Femur (tissue), 1 donor: ENCODE results near the gene MYO9A.
"Not testable (repeated sequence)": the region's sequence is repeated elsewhere in the genome, so short reads cannot be mapped to it uniquely, and the experiment has no call there.

Source experiments
- DNase-seq: peaks from one replicate; pipeline ENCODE4 v3.0.0-alpha.2; 2017

Gene MYO9A

GRCh38 chr15:72086920-72087648, 30.9 kb downstream of the MYO9A start:
- no peak for DNase-seq

GRCh38 chr15:72086010-72086697, 31.8 kb downstream of the MYO9A start:
- DNase-seq: no peak

GRCh38 chr15:72082176-72082575, 35.8 kb downstream of the MYO9A start:
- no peak for DNase-seq

- no peak for DNase-seq
These were observed 39.1 kb downstream of the MYO9A start for GRCh38 chr15:72078887-72079286.

- DNase-seq: no peak
These were observed 40.0 kb downstream of the MYO9A start for GRCh38 chr15:72077950-72078349.

- DNase-seq: no peak
These were observed 43.5 kb downstream of the MYO9A start for GRCh38 chr15:72074335-72075060.

- not testable (repeated sequence) for DNase-seq
These were observed 46.5 kb downstream of the MYO9A start for GRCh38 chr15:72071448-72071825.

- no peak for DNase-seq
These were observed 47.0 kb downstream of the MYO9A start for GRCh38 chr15:72070817-72071447.

- no peak for DNase-seq
These were observed 49.1 kb downstream of the MYO9A start for GRCh38 chr15:72068856-72069255.

GRCh38 chr15:72065801-72066200, 52.1 kb downstream of the MYO9A start:
- DNase-seq: no peak

GRCh38 chr15:72063186-72063585, 54.8 kb downstream of the MYO9A start:
- no peak for DNase-seq

- no peak for DNase-seq
These were observed 55.6 kb downstream of the MYO9A start for GRCh38 chr15:72062319-72062718.

- no peak for DNase-seq
These were observed 57.2 kb downstream of the MYO9A start for GRCh38 chr15:72060687-72061250.

- DNase-seq: no peak
These were observed 59.4 kb downstream of the MYO9A start for GRCh38 chr15:72058585-72058984.

- no peak for DNase-seq
These were observed 60.3 kb downstream of the MYO9A start for GRCh38 chr15:72057548-72058091.

GRCh38 chr15:72056217-72056616, 61.7 kb downstream of the MYO9A start:
- DNase-seq: not testable (repeated sequence)

GRCh38 chr15:72053297-72053696, 64.7 kb downstream of the MYO9A start:
- not testable (repeated sequence) for DNase-seq

- no peak for DNase-seq
These were observed 67.2 kb downstream of the MYO9A start for GRCh38 chr15:72050700-72051099.

- DNase-seq: no peak
These were observed 70.9 kb downstream of the MYO9A start for GRCh38 chr15:72047020-72047419.

- peak; percentile 51 for DNase-seq
These were observed 73.0 kb downstream of the MYO9A start for GRCh38 chr15:72044956-72045355.

- DNase-seq: no peak
These were observed 75.1 kb downstream of the MYO9A start for GRCh38 chr15:72042865-72043264.

GRCh38 chr15:72042054-72042453, 75.9 kb downstream of the MYO9A start:
- DNase-seq: no peak

GRCh38 chr15:72037321-72037720, 80.6 kb downstream of the MYO9A start:
- no peak for DNase-seq
